ENCODE measurements around the gene GABRB1.

GRCh38 chr4:47391256-47391655 lies 359.9 kb downstream of the GABRB1 start:
- TF ChIP-seq CTCF (IDR thresholded peaks at IDR 0.05; ENCODE audit: low read length) (no peak), EZH2 (IDR thresholded peaks at IDR 0.05; ENCODE audit: borderline replicate concordance, low read length) (no peak)
